GM04503 (cell line): ENCODE measurements around the gene HGFAC.

Experiments
- DNase-seq: peaks from one replicate; pipeline ENCODE4 v3.0.0-alpha.2; 2012; ENCODE audit warnings: low read depth

HGFAC gene

GRCh38 chr4:3462790-3463415, 21.1 kb downstream of the HGFAC start, which contains the start of gene DOK7:
Gene DOK7 (plus strand): TSS chr4:3463306. CDS start chr4:3463376, 70 bp downstream.
- DNase-seq, result no peak

GRCh38 chr4:3463556-3464348, 22.0 kb downstream of the HGFAC start:
- no peak for DNase-seq

- no peak for DNase-seq
Measured at GRCh38 chr4:3464349-3464905, 22.7 kb downstream of the HGFAC start.

- DNase-seq, result no peak
Measured at GRCh38 chr4:3464911-3465697, 23.3 kb downstream of the HGFAC start.

- DNase-seq, result no peak
Measured at GRCh38 chr4:3465698-3466671, 24.2 kb downstream of the HGFAC start.

- DNase-seq, result no peak
Measured at GRCh38 chr4:3466691-3467600, 25.2 kb downstream of the HGFAC start.

GRCh38 chr4:3467601-3468031, 25.8 kb downstream of the HGFAC start:
- no peak for DNase-seq

- no peak for DNase-seq
Measured at GRCh38 chr4:3468154-3468553, 26.4 kb downstream of the HGFAC start.

- DNase-seq, result no peak
Measured at GRCh38 chr4:3468804-3469203, 27.0 kb downstream of the HGFAC start.

GRCh38 chr4:3469386-3470243, 27.8 kb downstream of the HGFAC start:
- no peak for DNase-seq

- no peak for DNase-seq
Measured at GRCh38 chr4:3470244-3471097, 28.7 kb downstream of the HGFAC start.

- no peak for DNase-seq
Measured at GRCh38 chr4:3471098-3471760, 29.5 kb downstream of the HGFAC start.

GRCh38 chr4:3471886-3472285, 30.1 kb downstream of the HGFAC start:
- no peak for DNase-seq

GRCh38 chr4:3472411-3473141, 30.8 kb downstream of the HGFAC start:
- no peak for DNase-seq

- no peak for DNase-seq
Measured at GRCh38 chr4:3473181-3473950, 31.6 kb downstream of the HGFAC start.
